Measurements from ENCODE around the gene TRPV2.
"Not testable (repeated sequence)": the region's sequence is repeated elsewhere in the genome, so short reads cannot be mapped to it uniquely, and the experiment has no call there.

The TRPV2 gene, protein sequence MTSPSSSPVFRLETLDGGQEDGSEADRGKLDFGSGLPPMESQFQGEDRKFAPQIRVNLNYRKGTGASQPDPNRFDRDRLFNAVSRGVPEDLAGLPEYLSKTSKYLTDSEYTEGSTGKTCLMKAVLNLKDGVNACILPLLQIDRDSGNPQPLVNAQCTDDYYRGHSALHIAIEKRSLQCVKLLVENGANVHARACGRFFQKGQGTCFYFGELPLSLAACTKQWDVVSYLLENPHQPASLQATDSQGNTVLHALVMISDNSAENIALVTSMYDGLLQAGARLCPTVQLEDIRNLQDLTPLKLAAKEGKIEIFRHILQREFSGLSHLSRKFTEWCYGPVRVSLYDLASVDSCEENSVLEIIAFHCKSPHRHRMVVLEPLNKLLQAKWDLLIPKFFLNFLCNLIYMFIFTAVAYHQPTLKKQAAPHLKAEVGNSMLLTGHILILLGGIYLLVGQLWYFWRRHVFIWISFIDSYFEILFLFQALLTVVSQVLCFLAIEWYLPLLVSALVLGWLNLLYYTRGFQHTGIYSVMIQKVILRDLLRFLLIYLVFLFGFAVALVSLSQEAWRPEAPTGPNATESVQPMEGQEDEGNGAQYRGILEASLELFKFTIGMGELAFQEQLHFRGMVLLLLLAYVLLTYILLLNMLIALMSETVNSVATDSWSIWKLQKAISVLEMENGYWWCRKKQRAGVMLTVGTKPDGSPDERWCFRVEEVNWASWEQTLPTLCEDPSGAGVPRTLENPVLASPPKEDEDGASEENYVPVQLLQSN

GRCh38 chr17:16415031-16415924 is at the start of gene TRPV2:
Gene TRPV2 (plus strand): TSS chr17:16415571. CDS start chr17:16417669, 2,098 bp downstream.
- DNase-seq = peak; percentile 40

GRCh38 chr17:16371742-16372141 is 43.6 kb upstream of the TRPV2 start:
- DNase-seq = no peak

- no peak for DNase-seq
These were observed 41.0 kb upstream of the TRPV2 start for GRCh38 chr17:16374146-16374938.

DNA sequence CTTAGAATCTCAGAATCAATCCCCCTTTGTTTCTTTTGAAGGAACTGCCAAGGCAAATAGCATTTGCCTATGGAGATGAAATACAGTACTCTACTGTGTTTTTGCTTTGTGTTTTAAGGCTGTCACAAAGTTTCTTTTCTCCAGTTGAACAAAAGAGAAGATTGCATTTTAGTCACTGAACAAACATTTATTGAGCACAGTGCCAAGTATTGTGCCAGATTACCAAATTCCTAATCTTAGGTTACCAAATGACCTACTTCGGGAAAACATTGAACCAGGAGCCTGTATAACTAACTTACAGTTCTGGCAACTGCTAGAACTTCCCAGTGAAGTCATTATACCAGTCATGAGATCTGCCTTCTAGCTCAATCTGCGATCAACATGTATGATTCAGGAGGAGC is 37.4 kb upstream of the TRPV2 start:
- no peak for DNase-seq

- no peak for DNase-seq
These were observed 36.6 kb upstream of the TRPV2 start for GRCh38 chr17:16378636-16379282.

GRCh38 chr17:16379654-16380053 is 35.7 kb upstream of the TRPV2 start:
- no peak for DNase-seq

DNA sequence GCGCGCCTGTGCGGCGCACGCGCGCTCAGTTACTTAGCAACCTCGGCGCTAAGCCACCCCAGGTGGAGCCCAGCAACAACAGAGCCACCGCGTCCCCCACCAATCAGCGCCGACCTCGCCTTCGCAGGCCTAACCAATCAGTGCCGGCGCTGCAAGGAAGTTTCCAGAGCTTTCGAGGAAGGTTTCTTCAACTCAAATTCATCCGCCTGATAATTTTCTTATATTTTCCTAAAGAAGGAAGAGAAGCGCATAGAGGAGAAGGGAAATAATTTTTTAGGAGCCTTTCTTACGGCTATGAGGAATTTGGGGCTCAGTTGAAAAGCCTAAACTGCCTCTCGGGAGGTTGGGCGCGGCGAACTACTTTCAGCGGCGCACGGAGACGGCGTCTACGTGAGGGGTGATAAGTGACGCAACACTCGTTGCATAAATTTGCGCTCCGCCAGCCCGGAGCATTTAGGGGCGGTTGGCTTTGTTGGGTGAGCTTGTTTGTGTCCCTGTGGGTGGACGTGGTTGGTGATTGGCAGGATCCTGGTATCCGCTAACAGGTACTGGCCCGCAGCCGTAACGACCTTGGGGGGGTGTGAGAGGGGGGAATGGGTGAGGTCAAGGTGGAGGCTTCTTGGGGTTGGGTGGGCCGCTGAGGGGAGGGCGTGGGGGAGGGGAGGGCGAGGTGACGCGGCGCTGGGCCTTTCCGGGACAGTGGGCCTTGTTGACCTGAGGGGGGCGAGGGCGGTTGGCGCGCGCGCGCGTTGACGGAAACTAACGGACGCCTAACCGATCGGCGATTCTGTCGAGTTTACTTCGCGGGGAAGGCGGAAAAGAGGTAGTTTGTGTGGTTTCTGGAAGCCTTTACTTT is 34.5 kb upstream of the TRPV2 start, which contains the start of gene UBB:
TSS of gene UBB (plus strand) at position 452 of the 856 bp plus-strand sequence. CDS start 817 bp downstream, outside the sequence.
- peak; percentile 94 for DNase-seq

- no peak for DNase-seq
These were observed 33.9 kb upstream of the TRPV2 start for GRCh38 chr17:16381496-16381820.

DNA sequence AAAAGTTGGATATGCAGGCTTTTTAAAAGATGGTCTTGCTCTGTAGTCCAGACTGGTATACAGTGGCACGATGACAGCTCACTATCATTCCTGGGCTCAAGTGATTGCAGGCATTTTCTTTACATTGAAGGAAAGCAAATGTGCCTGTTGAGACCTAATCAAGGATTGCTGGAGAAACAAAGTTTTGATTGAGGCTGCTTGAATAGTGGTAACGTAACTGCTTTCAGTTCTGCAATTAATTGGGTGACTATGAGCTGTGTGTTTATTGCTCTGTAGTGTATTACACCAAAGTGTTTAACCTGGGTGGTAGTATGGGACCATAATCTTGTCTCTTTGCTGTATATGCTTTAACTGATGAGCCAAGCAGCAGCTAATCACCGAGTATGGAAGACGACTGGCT is 32.2 kb upstream of the TRPV2 start:
- DNase-seq = no peak

DNA sequence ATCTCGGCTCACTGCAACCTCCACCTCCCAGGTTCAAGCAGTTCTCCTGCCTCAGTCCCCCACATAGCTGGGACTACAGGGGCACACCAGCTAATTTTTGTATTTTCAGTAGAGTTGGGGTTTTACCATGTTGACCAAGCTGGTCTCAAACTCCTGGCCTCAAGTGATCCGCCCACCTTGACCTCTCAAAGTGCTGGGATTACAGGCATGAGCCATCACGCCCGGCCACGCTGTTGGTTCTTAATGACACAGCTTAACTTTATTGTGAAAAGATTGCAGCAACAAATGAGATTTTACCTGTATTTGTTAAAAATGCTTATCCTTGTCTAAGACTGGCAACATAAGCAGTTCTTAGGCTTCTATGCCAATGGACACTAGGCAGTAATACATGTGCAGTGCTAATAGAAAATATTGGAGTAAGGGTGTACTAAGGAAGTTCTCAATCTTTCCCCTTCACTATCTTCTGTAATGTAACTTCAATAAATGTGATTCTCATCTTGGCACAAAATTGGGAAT is 31.5 kb upstream of the TRPV2 start:
- DNase-seq = no peak

- DNase-seq = no peak
These were observed 30.8 kb upstream of the TRPV2 start for GRCh38 chr17:16384557-16384956.

GRCh38 chr17:16386126-16386507 is 29.3 kb upstream of the TRPV2 start:
- not testable (repeated sequence) for DNase-seq

DNA sequence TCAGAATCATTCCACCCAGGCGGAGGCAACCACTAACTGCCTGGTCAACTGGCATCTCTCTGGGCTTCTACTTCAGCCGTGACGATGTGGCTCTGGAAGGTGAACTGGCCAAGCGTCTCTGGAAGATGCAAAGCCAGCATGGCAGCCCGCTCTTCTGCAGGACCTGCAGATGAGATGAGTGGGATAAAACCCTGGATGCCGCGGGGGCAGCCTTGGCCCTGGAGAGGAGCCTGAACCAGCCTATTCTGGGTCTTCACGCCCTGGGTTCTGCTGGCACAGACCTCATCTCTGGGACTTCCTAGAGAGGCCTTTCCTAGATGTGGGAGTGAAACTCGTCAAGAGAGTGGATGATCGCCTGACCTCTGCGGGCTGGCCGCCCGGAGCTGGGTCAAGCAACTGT is 23.9 kb upstream of the TRPV2 start:
- DNase-seq = no peak

GRCh38 chr17:16392491-16392890 is 22.9 kb upstream of the TRPV2 start:
- DNase-seq = not testable (repeated sequence)

DNA sequence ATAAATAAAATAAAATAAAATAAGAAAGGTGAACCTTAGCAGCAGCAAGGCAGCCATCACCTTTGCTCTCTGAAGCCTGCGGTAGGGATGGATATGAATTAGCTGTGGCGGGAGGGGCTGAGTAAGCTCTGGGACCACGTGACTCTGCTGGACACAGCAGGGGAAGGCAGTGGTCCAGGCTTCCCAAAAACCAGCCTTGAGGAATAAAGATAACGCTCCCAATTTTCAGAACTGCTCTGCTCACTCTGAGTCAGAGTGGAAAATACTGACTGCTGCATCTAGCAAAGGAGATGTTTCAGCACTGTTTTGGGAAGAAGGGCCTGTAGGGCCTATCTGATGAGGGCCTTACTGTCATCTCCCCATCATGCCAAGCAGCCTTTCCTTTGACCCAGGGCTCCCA is 19.5 kb upstream of the TRPV2 start:
- not testable (repeated sequence) for DNase-seq

DNA sequence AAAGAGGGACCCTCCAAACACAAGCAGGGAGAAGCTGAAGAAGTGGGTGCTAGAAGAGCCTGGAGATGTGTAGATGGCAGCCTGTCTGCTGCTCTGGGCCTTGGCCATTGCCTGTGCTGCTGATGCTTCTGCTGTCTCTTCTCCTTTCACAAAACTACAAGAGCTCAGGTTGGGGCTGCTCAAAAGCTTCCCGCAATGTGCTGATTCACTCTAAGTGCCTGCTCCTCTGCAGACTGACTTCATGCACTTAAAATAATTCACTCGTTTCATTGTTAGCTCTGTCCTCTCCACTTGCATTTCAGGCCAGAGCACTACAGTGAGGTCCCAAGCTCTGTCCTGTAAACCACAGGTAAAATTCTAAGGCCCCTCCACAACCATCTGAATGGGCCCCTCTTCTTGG is 18.7 kb upstream of the TRPV2 start:
- DNase-seq = not testable (repeated sequence)

DNA sequence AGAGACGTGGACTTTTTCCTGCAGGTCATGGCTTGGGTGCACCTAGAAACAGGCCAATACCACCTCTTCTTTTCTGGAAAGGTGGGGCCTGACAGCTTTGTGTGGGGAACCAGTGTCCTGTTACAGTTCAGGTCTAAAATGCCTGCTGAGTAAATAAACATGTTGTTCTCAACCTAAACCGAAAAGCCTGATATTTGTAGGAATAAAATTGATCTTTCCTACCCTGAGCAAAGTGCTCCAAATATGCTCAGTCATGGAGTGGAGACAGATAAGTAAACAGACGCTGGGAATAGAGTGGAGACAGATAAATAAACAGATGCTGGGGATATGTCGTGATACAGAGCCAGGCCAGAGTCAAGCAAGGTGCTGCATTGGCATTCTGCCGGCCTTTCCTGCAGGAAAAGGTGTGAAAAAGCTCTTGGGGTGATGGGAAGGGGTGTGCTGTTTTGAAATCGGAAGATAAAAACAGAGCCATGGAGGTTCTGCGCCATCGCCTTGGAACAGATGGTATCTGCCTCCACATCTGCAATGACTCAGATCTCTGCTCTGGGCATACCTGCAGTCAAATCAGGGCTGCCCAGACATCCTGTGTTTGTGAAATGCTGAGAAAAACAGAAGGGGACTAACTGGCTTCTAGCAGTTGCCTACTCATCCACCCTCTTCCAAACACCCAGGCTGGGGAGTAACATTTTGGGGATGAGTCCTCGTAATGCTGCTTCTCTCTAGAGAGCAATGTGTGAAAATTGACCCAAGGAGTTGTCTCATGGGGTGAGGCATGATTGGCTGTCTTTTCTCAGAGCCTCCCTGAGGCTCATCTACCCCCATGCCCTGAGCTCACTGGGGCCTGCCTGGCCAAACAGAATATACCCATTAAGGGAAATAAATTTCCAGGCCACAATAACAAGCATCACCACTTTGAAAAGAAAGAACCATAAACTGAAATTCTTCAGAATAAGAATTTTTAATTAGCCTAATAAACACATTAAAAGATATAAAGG is 16.8 kb upstream of the TRPV2 start:
- no peak for DNase-seq

DNA sequence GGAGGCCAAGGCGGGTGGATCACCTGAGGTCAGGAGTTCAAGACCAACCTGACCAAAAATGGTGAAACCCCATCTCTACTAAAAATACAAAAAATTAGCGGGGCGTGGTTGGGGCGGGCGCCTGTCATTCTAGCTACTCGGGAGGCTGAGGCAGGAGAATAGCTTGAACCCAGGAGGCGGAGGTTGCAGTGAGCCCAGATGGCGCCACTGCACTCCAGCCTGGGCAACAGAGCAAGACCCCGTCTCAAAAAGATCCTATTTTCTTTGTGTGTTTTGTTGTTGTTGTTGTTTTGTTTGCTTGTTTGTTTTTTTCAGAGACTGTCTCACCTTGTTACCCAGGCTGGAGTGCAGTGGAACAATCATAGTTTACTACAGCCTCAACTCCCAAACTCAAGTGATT is 11.5 kb upstream of the TRPV2 start:
- DNase-seq = not testable (repeated sequence)

Data from right forelimb (tissue), 1 donor.